Prostate gland (tissue), 2 donors: ENCODE measurements around the gene GTF2IRD1. TPM values are rescaled to one million over a fixed set of nuclear protein-coding genes. Genes with fewer than 3 reads are reported as not detected.
A peak's percentile ranks its signal among the peaks of the same experiment; 100 is the strongest.

Experiments used
- DNase-seq: peaks from one replicate; pipeline ENCODE4 v3.0.0-alpha.2; 2019; ENCODE audit warnings: low spot score
- H3K27ac ChIP-seq, 2 donors: fragments of 200-600 bp; sonication (generic); 2 replicates each; pipeline ENCODE4 v1.5.1; 2017 to 2019
- H3K27me3 ChIP-seq: fragments of 200-600 bp; sonication (generic); replicated peaks from 2 replicates; pipeline ENCODE4 v1.5.1; 2019; ENCODE audit not compliant: insufficient read depth
- H3K36me3 ChIP-seq, 2 donors: fragments of 200-600 bp; sonication (generic); 1 replicate in 1 of 2; 2 replicates in 1 of 2; pipeline versions ENCODE4 v1.5.1 to v1.8.1; 2017 to 2019
- H3K4me1 ChIP-seq: fragments of 200-600 bp; sonication (generic); replicated peaks from 2 replicates; pipeline ENCODE4 v1.5.1; 2019
- H3K4me3 ChIP-seq, 2 donors: fragments of 200-600 bp; sonication (generic); 2 replicates each; pipeline ENCODE4 v1.5.1; 2017 to 2019
- H3K9me3 ChIP-seq: fragments of 200-600 bp; sonication (generic); 2 replicates; pipeline ENCODE4 v1.5.1; 2017
- CTCF ChIP-seq, 4 experiments: fragments of 200-600 bp in 2 of 4; fragments of 450-650 bp in 2 of 4; sonication (generic) in 2 of 4; IDR thresholded peaks; 1 replicate in 3 of 4; 2 replicates in 1 of 4; pipeline ENCODE4 v1.5.1; 2016 to 2019; ENCODE audit warnings: antibody characterized with exemption in 4 of 4, mild to moderate bottlenecking in 2 of 4, moderate library complexity in 2 of 4
- POLR2A ChIP-seq: fragments of 450-650 bp; IDR thresholded peaks from one replicate; pipeline ENCODE4 v1.6.1; 2016; ENCODE audit warnings: antibody characterized with exemption, mild to moderate bottlenecking
- POLR2AphosphoS5 ChIP-seq: sonication (generic); formaldehyde crosslinking; IDR thresholded peaks from one replicate; pipeline ENCODE4 v1.6.1; 2017; ENCODE audit warnings: antibody characterized with exemption
- WGBS: methylation state at CpG from one replicate; pipeline ENCODE4 v1.1.5; 2018; 5-methylcytosine and 5-hydroxymethylcytosine counted together
- intact Hi-C: fragments of 100-400 bp; cut with DNase I; formaldehyde crosslinking; loops from one replicate; pipeline ENCODE4 v1.14.2; 2022
- total RNA-seq, 2 donors: library from RNA; depleted of rRNA; stranded (reverse); fragments of >200 nt; gene quantifications; one replicate each; pipeline ENCODE4 v1.1.0, GENCODE V29; 2016

The GTF2IRD1 gene
- total RNA-seq, 2 donors from 2014 or later: 24.0 to 36.6 TPM

GRCh38 chr7:74454021-74454924, 567 bp downstream of the GTF2IRD1 start:
- Histone ChIP-seq H3K4me1 (no peaks in the 10 kb centered on the region), H3K36me3 (no peaks in the 10 kb centered on the region), H3K27me3 (no peaks in the 10 kb centered on the region), H3K27ac (peak overlapping the region; percentile 95), H3K4me3 (peak overlapping the region; percentile 85 to 88), H3K9me3 (no peaks in the 10 kb centered on the region)
- DNase-seq: peak; percentile 29
- under 1% methylated on average over 51 of the region's 61 CpGs for WGBS
- no peak for TF ChIP-seq POLR2A
- TF ChIP-seq CTCF (IDR thresholded peaks at IDR 0.05): no peak
- intact Hi-C loops: loop anchor here (1.0 kb wide), 1 partner anchor 26 kb away; no protein-coding TSS in a partner anchor

- Histone ChIP-seq H3K27ac (peak overlapping the region; percentile 95), H3K4me3 (peak overlapping the region; percentile 85 to 88), H3K27me3 (no peaks in the 10 kb centered on the region), H3K9me3 (no peaks in the 10 kb centered on the region), H3K36me3 (no peaks in the 10 kb centered on the region), H3K4me1 (no peaks in the 10 kb centered on the region)
- TF ChIP-seq CTCF (IDR thresholded peaks at IDR 0.05): no peak
- TF ChIP-seq POLR2A: no peak
- TF ChIP-seq POLR2AphosphoS5: no peak
- intact Hi-C loops: loop anchor here (1.0 kb wide), 1 partner anchor 25 kb away; no protein-coding TSS in a partner anchor
- no peak for DNase-seq
- 14% methylated on average over 9 of the region's 11 CpGs for WGBS
These were observed 1.2 kb downstream of the GTF2IRD1 start for GRCh38 chr7:74454925-74455288.

- peak; percentile 83 for DNase-seq
- no peaks in the 10 kb centered on the region for H3K36me3 ChIP-seq
- no peaks in the 10 kb centered on the region for H3K27me3 ChIP-seq
- intact Hi-C loops: no loop called here
- peak overlapping the region; percentile 85 to 88 for H3K4me3 ChIP-seq
- H3K4me1 ChIP-seq: no peaks in the 10 kb centered on the region
- H3K9me3 ChIP-seq: no peaks in the 10 kb centered on the region
- H3K27ac ChIP-seq: peak overlapping the region; percentile 95
- 35% methylated on average over 11 of the region's 13 CpGs for WGBS
- TF ChIP-seq POLR2A: peak; percentile 59
- TF ChIP-seq POLR2AphosphoS5: peak; percentile 84
- TF ChIP-seq CTCF (IDR thresholded peaks at IDR 0.05): no peak
These were observed 1.6 kb downstream of the GTF2IRD1 start for GRCh38 chr7:74455291-74455804.

- no peaks in the 10 kb centered on the region for H3K27me3 ChIP-seq
- TF ChIP-seq POLR2A (no peak), POLR2AphosphoS5 (no peak), CTCF (IDR thresholded peaks at IDR 0.05) (no peak)
- H3K9me3 ChIP-seq: no peaks in the 10 kb centered on the region
- peak overlapping the region; percentile 95 for H3K27ac ChIP-seq
- intact Hi-C loops: no loop called here
- no peaks in the 10 kb centered on the region for H3K4me1 ChIP-seq
- H3K4me3 ChIP-seq: no peak overlapping the region
- WGBS: 60% methylated on average over 6 of the region's 6 CpGs
- DNase-seq: no peak
- no peaks in the 10 kb centered on the region for H3K36me3 ChIP-seq
These were observed 2.2 kb downstream of the GTF2IRD1 start for GRCh38 chr7:74455928-74456327.
